Left lobe of liver (tissue), 2 donors: ENCODE results near the gene USP32. TPM values are rescaled to one million over a fixed set of nuclear protein-coding genes. Genes with fewer than 3 reads are reported as not detected.

ENCODE experiments used
- ATAC-seq: fragments of 200-7000 bp; cut with Tn5 transposase; one replicate; pipeline ENCODE4 v1.9.1; 2020; ENCODE audit warnings: mild to moderate bottlenecking, moderate library complexity
- DNase-seq: peaks from one replicate; pipeline ENCODE4 v3.0.0-alpha.2; 2020; ENCODE audit warnings: low spot score
- total RNA-seq: library from RNA; stranded (reverse); gene quantifications from one replicate; pipeline ENCODE4 v1.2.1, GENCODE V29; 2021
- donor health status: DM: no; HTN: no; CAD: no; lungs with moderate emphysema.
- donor health status: DM: no; HTN: yes; CAD: no.

USP32 gene
- total RNA-seq, 1 donor from 2014 or later = 25.9 TPM

GRCh38 chr17:60142872-60143499 is 248.9 kb downstream of the USP32 start:
- DNase-seq (peak; percentile 78), ATAC-seq (peak; percentile 87)

GRCh38 chr17:60141111-60142018 is 250.6 kb downstream of the USP32 start:
- no peak for ATAC-seq
- no peak for DNase-seq

DNA sequence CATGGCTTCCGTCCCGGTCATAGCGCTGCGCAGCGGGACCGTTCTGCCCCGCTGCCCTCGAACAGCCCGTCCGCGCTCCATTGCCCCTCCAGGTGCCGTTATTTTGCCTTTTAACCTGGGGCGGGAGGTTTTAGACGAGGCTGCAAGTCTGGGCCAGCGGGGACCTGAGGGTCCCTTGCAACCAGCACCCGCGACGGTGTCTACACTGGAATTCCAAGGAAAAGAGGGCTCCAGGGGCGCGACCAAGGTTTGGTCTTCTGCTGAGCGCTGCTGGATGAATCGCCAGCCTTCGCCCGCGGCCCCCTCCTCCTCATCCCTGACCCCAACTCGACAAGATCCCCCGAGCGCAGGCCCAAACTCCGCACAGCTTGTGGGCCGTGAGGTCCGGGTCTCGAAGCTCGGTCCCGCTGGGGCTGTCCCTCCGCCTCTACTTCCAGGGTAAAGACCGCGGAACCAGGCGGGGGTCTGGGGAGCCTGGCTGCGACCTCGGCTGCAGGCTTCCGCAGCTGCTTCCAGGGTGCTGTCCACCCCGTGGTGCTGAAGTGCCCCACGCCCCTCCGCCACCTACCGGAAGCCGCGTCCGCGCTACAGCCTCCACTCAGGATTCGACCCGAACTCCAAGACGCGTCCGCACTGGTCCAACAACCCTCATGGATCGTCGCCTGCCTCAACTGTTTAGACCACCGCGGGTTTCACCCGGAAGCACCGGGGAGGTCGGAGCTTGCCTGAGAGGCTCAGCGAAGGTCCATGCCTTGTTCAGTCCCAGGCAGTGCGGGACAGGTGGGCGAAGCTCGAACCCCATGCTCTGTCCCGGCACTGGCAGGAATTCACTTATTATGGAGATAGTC is 252.3 kb downstream of the USP32 start:
- DNase-seq (peak; percentile 69), ATAC-seq (peak; percentile 65)

DNA sequence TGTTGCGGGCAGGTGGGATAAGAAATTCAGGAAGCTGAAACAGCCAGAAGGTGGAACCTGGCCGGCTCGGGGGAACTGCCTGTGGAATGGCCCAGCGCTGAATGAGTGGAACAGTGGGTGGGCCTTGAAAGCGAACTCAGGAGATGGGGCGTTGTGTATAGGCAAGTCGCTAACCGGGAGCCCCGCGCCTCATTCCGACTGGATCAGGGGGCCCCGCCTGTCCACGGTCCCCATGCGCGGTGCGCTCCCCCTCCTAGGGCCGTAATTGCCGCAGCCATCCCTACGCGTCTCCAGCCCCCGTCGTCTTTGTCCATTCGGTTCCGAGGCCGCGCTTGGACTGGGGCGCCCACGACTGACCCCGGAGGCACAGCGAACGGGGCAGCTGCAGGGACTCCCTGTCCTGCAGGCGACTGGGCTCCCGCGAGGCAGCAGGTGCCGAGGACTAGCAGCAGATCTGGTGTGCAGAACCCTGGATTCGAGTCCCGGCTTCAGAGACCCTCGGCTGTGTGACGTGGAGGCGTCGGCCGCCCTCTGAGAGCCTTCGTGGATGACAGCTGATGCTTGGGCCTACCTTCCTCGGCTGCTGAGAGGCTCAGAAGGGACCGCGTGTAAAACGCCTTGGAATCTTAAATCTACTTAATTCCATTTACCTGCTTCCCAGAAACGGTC is 253.0 kb downstream of the USP32 start:
- DNase-seq (no peak), ATAC-seq (no peak)

- ATAC-seq = no peak
- no peak for DNase-seq
Measured at GRCh38 chr17:60137731-60138130, 254.2 kb downstream of the USP32 start.

GRCh38 chr17:60135951-60136666 is 255.8 kb downstream of the USP32 start:
- peak; percentile 35 for DNase-seq
- no peak for ATAC-seq

GRCh38 chr17:60135151-60135950 is 256.6 kb downstream of the USP32 start:
- peak; percentile 94 for ATAC-seq

DNA sequence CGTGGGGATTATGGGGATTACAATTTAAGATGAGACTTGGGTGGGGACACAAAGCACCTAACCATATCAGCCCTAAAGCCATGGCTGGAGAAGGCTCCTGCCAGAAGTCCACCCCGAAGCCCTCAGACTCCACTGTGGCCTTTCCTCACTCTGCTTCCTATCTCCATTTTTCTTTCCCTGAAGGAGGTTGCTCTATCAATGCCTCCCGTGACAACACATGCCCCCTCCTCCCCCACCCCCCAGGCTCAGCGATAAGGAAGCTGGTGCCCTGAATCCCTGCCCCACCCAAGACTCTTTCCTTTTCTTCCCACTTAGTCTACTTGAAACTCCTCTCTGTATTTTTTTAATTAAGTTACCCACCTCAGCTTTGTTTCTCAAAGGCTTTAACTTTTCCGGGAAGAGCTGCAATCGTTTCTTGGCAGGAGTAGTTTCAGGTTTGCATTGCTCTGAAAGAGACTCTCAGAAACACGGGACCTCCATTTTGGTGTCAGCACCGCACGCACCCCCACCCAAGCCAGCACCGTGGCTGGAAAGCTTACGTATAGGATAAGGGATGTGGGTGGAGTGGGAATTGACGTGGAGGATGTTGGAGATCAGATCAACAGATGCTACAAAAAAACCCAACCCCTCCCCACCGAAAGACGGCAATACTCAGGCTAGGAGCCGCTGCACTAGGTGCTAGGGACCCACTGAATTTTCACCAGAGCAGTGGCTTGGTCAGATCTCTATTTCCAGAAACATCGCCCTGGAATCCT is 257.4 kb downstream of the USP32 start:
- ATAC-seq = peak; percentile 22
- DNase-seq = peak; percentile 41

More at GRCh38 chr17:60135151-60135950, 256.6 kb downstream of the USP32 start:
- peak; percentile 89 for DNase-seq

- DNase-seq = no peak
- ATAC-seq = no peak
Measured at GRCh38 chr17:60130466-60130865, 261.5 kb downstream of the USP32 start.

- no peak for ATAC-seq
- no peak for DNase-seq
Measured at GRCh38 chr17:60129164-60129563, 262.8 kb downstream of the USP32 start.

Other genes starting within 250 kb of the USP32 start
- gene CA4, start 242.2 kb downstream of the USP32 start, total RNA-seq = 0.53 TPM
- not detected for gene CHCT1, start 30.4 kb upstream of the USP32 start, total RNA-seq
- 13.6 TPM for gene APPBP2, start 134.1 kb upstream of the USP32 start, total RNA-seq
- gene PPM1D, start 208.1 kb upstream of the USP32 start, total RNA-seq = 5.0 TPM